ENCODE data around the gene SRP19.
"Not testable (repeated sequence)": the region's sequence is repeated elsewhere in the genome, so short reads cannot be mapped to it uniquely, and the experiment has no call there.

The SRP19 gene

GRCh38 chr5:112885001-112885400 is 23.9 kb downstream of the SRP19 start:
- Mint-ChIP-seq H3K4me1 (no peaks in the 10 kb centered on the region), H3K36me3 (ENCODE audit: low read depth) (peaks cover 25% of the 10 kb centered on the region), H3K27ac (no peak overlapping the region), H3K9me3 (no peaks in the 10 kb centered on the region), H3K27me3 (ENCODE audit: low read depth, poor library complexity) (no peaks in the 10 kb centered on the region), H3K4me3 (no peak overlapping the region)
- no peak for TF ChIP-seq CTCF (IDR thresholded peaks at IDR 0.05)
- DNase-seq = no peak

GRCh38 chr5:112886975-112887374 is 25.9 kb downstream of the SRP19 start:
- DNase-seq = no peak
- H3K36me3 Mint-ChIP-seq (ENCODE audit: low read depth) = peaks cover 26% of the 10 kb centered on the region
- H3K27me3 Mint-ChIP-seq (ENCODE audit: low read depth, poor library complexity) = no peaks in the 10 kb centered on the region
- no peak overlapping the region for H3K27ac Mint-ChIP-seq
- no peaks in the 10 kb centered on the region for H3K9me3 Mint-ChIP-seq
- H3K4me3 Mint-ChIP-seq = no peak overlapping the region
- TF ChIP-seq CTCF (IDR thresholded peaks at IDR 0.05) = no peak
- H3K4me1 Mint-ChIP-seq = no peaks in the 10 kb centered on the region

GRCh38 chr5:112892066-112892465 is 31.0 kb downstream of the SRP19 start:
- Mint-ChIP-seq H3K27ac (peak overlapping the region; percentile 81), H3K36me3 (ENCODE audit: low read depth) (peaks cover 45% of the 10 kb centered on the region)
- H3K27me3 Mint-ChIP-seq (ENCODE audit: low read depth, poor library complexity); H3K4me1 Mint-ChIP-seq; H3K4me3 Mint-ChIP-seq; H3K9me3 Mint-ChIP-seq; DNase-seq: not testable (repeated sequence)

- H3K27ac Mint-ChIP-seq = peak overlapping the region; percentile 81
- no peak for DNase-seq
- no peak overlapping the region for H3K4me3 Mint-ChIP-seq
- no peaks in the 10 kb centered on the region for H3K9me3 Mint-ChIP-seq
- H3K36me3 Mint-ChIP-seq (ENCODE audit: low read depth) = peaks cover 52% of the 10 kb centered on the region
- no peaks in the 10 kb centered on the region for H3K4me1 Mint-ChIP-seq
- TF ChIP-seq CTCF (IDR thresholded peaks at IDR 0.05) = no peak
- H3K27me3 Mint-ChIP-seq (ENCODE audit: low read depth, poor library complexity) = peaks cover 2% of the 10 kb centered on the region
Observed at GRCh38 chr5:112892776-112893175, 31.7 kb downstream of the SRP19 start.

GRCh38 chr5:112895682-112896081 is 34.6 kb downstream of the SRP19 start:
- no peak for TF ChIP-seq CTCF (IDR thresholded peaks at IDR 0.05)
- no peak for DNase-seq
- peaks cover 67% of the 10 kb centered on the region for H3K36me3 Mint-ChIP-seq (ENCODE audit: low read depth)
- no peaks in the 10 kb centered on the region for H3K4me1 Mint-ChIP-seq
- H3K9me3 Mint-ChIP-seq = no peaks in the 10 kb centered on the region
- H3K4me3 Mint-ChIP-seq = no peak overlapping the region
- H3K27ac Mint-ChIP-seq = no peak overlapping the region
- peaks cover 2% of the 10 kb centered on the region for H3K27me3 Mint-ChIP-seq (ENCODE audit: low read depth, poor library complexity)

- H3K4me3 Mint-ChIP-seq = no peak overlapping the region
- H3K27me3 Mint-ChIP-seq (ENCODE audit: low read depth, poor library complexity) = no peaks in the 10 kb centered on the region
- H3K27ac Mint-ChIP-seq = no peak overlapping the region
- H3K36me3 Mint-ChIP-seq (ENCODE audit: low read depth) = peaks cover 39% of the 10 kb centered on the region
- H3K9me3 Mint-ChIP-seq = no peaks in the 10 kb centered on the region
- H3K4me1 Mint-ChIP-seq = no peaks in the 10 kb centered on the region
- no peak for TF ChIP-seq CTCF (IDR thresholded peaks at IDR 0.05)
- no peak for DNase-seq
Observed at GRCh38 chr5:112902561-112902960, 41.5 kb downstream of the SRP19 start.

GRCh38 chr5:112904996-112905395 is 43.9 kb downstream of the SRP19 start:
- H3K27me3 Mint-ChIP-seq (ENCODE audit: low read depth, poor library complexity); DNase-seq; H3K4me3 Mint-ChIP-seq; H3K9me3 Mint-ChIP-seq; H3K27ac Mint-ChIP-seq; H3K4me1 Mint-ChIP-seq: not testable (repeated sequence)
- peaks cover 39% of the 10 kb centered on the region for H3K36me3 Mint-ChIP-seq (ENCODE audit: low read depth)

Measured in nephron progenitor cell (in vitro differentiated cells).